Mesendoderm (in vitro differentiated cells): ENCODE measurements around the gene KCNG1.
A peak's percentile ranks its signal among the peaks of the same experiment; 100 is the strongest.

ENCODE experiments used
- DNase-seq: peaks from one replicate; pipeline ENCODE4 v3.0.0; 2013
- H2AK5ac ChIP-seq: 2 replicates; pipeline ENCODE4 v1.6.1; 2013; ENCODE audit warnings: low read length, inconsistent platforms
- H2BK120ac ChIP-seq: 2 replicates; pipeline ENCODE4 v1.6.1; 2013; ENCODE audit warnings: low read depth, mild to moderate bottlenecking, low read length, moderate library complexity, mixed read lengths
- H2BK15ac ChIP-seq: replicated peaks from 2 replicates; pipeline ENCODE4 v1.6.1; 2013; ENCODE audit warnings: low read depth, mild to moderate bottlenecking, moderate library complexity
- H2BK5ac ChIP-seq: 2 replicates; pipeline ENCODE4 v1.6.1; 2013; ENCODE audit warnings: low read length, inconsistent platforms
- H3K18ac ChIP-seq: 2 replicates; pipeline ENCODE4 v1.6.1; 2013; ENCODE audit warnings: mild to moderate bottlenecking, low read length, mixed read lengths
- H3K23ac ChIP-seq: one replicate; pipeline ENCODE4 v1.6.1; 2013; ENCODE audit warnings: low read length
- H3K27ac ChIP-seq: 2 replicates; pipeline ENCODE4 v1.5.1; 2013; ENCODE audit warnings: low read depth, mild to moderate bottlenecking, inconsistent platforms, low read length, moderate library complexity
- H3K27me3 ChIP-seq: 2 replicates; pipeline ENCODE4 v1.6.1; 2013; ENCODE audit warnings: low read length, control low read depth, mild to moderate bottlenecking, inconsistent platforms; ENCODE audit not compliant: insufficient read depth, poor library complexity
- H3K36me3 ChIP-seq: 2 replicates; pipeline ENCODE4 v1.6.1; 2013; ENCODE audit warnings: low read length, inconsistent platforms; ENCODE audit not compliant: control insufficient read depth, insufficient read depth
- H3K4ac ChIP-seq: one replicate; pipeline ENCODE4 v1.6.1; 2013; ENCODE audit warnings: low read depth, mild to moderate bottlenecking, low read length, moderate library complexity
- H3K4me1 ChIP-seq: 2 replicates; pipeline ENCODE4 v1.6.1; 2013; ENCODE audit warnings: low read depth, low read length, inconsistent platforms; ENCODE audit not compliant: control insufficient read depth
- H3K4me2 ChIP-seq: 2 replicates; pipeline ENCODE4 v1.6.1; 2013; ENCODE audit warnings: low read length
- H3K4me3 ChIP-seq: 2 replicates; pipeline ENCODE4 v1.5.1; 2013; ENCODE audit warnings: mild to moderate bottlenecking, low read length
- H3K56ac ChIP-seq: one replicate; pipeline ENCODE4 v1.6.1; 2013; ENCODE audit warnings: low read length
- H3K79me1 ChIP-seq: 2 replicates; pipeline ENCODE4 v1.6.1; 2013; ENCODE audit warnings: low read length, inconsistent platforms
- H3K79me2 ChIP-seq: 2 replicates; pipeline ENCODE4 v1.6.1; 2013; ENCODE audit warnings: mild to moderate bottlenecking, low read length; ENCODE audit not compliant: control insufficient read depth, insufficient read depth
- H3K9ac ChIP-seq: 2 replicates; pipeline ENCODE4 v1.6.1; 2013; ENCODE audit warnings: low read length, inconsistent platforms
- H4K5ac ChIP-seq: one replicate; pipeline ENCODE4 v1.6.1; 2013; ENCODE audit warnings: low read length
- H4K8ac ChIP-seq: one replicate; pipeline ENCODE4 v1.6.1; 2013; ENCODE audit warnings: low read depth, mild to moderate bottlenecking, control low read depth, low read length, moderate library complexity
- WGBS: extraction: QIAGEN DNeasy Blood & Tissue Kit; methylation state at CpG from one replicate; pipeline ENCODE4 v1.1.7; 2013; ENCODE audit warnings: low lambda C conversion rate, missing lambda C conversion rate; ENCODE audit not compliant: insufficient coverage; ENCODE audit errors: extremely low coverage; 5-methylcytosine and 5-hydroxymethylcytosine counted together

Gene KCNG1

DNA sequence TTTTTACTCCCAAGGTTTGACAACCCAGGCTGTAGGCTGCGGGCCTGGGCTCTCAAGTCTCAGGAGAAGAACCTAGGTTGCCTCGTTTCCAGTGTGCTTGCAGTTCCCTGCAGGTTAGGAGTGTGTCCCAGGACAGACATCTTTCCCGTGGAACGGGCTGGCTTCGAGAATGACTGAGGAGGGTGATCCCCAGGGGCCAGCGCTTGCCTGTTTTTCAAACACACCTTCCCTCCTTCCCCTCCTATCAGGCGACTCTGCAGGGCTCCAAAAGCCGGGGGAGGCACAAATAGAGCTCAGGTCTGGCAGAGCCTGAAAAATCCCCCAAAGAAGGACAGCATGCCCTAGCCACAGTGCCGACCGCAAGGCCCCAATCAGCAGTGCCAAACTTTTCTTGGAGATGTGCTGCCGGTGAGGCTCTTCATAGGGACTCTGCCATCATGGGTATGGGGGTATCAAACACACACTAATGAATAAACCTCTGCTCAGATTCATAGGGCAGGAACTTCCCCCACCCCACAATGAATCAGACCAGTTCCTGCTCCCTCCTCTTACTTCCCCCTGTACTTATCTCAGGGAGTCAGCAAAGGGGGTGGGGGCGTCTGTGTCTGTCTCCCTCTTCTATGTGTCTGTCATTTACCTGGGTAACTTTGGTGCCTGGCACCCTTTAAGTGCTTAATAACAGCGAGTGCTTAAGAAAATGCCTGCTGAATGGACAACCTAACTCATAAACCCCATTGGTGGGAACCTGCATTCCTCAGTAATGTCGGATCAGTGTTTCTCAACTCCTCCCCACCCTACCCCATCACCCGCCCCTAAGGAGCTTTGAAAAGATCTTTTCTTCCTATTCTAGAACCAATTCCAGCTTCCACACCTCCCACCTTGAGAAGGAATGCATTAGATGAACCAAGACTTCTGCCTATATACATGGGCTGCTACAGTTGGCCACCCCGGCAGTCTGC lies 1.6 kb downstream of the KCNG1 start:
- Histone ChIP-seq H3K27me3 (no peaks in the 10 kb centered on the region), H3K9ac (peak overlapping the region; percentile 96), H3K56ac (peak overlapping the region; percentile 96), H3K4ac (peak overlapping the region; percentile 44), H3K4me2 (peak overlapping the region; percentile 96), H2AK5ac (peak overlapping the region; percentile 71), H4K5ac (no peak overlapping the region), H2BK5ac (no peak overlapping the region), H3K4me3 (peak overlapping the region; percentile 93), H3K4me1 (peaks cover 10% of the 10 kb centered on the region), H2BK120ac (peak overlapping the region; percentile 16), H3K18ac (peak overlapping the region; percentile 99), H3K36me3 (no peaks in the 10 kb centered on the region), H3K79me2 (peaks cover 47% of the 10 kb centered on the region), H3K23ac (peak overlapping the region; percentile 32), H3K79me1 (peaks cover 17% of the 10 kb centered on the region), H2BK15ac (no peak overlapping the region), H3K27ac (peak overlapping the region; percentile 66), H4K8ac (no peak overlapping the region)
- DNase-seq = peak; percentile 81
- WGBS = no CpG with 5 or more reads among the region's 16 CpGs

DNA sequence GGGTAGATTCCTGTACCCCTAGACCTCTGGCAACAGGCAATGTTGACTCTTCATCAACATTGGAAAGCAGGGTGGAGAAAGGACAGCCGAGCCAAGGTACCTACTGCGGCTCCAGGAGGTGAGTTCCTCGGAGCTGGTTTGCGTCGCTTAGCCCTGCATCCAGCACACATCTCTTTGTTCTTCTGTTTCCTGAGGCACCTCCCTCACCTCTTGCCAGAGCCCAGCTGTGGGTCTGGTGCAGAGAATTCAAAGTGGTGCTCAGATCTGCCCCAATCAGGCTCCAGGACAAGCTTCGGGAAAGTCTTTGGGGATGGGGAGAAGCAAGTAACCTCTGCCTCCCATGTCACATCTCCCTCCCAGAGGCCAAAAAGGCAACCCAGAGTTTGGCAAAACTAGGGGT lies 2.2 kb downstream of the KCNG1 start:
- Histone ChIP-seq H3K79me1 (peaks cover 17% of the 10 kb centered on the region), H3K23ac (no peak overlapping the region), H4K8ac (no peak overlapping the region), H2BK15ac (no peak overlapping the region), H3K27ac (peak overlapping the region; percentile 4), H3K9ac (peak overlapping the region; percentile 96), H3K4me3 (peak overlapping the region; percentile 93), H3K4ac (no peak overlapping the region), H2BK5ac (no peak overlapping the region), H3K27me3 (no peaks in the 10 kb centered on the region), H3K79me2 (peaks cover 47% of the 10 kb centered on the region), H4K5ac (no peak overlapping the region), H3K4me2 (peak overlapping the region; percentile 96), H2BK120ac (no peak overlapping the region), H3K36me3 (no peaks in the 10 kb centered on the region), H3K56ac (peak overlapping the region; percentile 96), H3K18ac (peak overlapping the region; percentile 99), H3K4me1 (peaks cover 10% of the 10 kb centered on the region), H2AK5ac (peak overlapping the region; percentile 71)
- DNase-seq = no peak
- WGBS = no CpG with 5 or more reads among the region's 6 CpGs

DNA sequence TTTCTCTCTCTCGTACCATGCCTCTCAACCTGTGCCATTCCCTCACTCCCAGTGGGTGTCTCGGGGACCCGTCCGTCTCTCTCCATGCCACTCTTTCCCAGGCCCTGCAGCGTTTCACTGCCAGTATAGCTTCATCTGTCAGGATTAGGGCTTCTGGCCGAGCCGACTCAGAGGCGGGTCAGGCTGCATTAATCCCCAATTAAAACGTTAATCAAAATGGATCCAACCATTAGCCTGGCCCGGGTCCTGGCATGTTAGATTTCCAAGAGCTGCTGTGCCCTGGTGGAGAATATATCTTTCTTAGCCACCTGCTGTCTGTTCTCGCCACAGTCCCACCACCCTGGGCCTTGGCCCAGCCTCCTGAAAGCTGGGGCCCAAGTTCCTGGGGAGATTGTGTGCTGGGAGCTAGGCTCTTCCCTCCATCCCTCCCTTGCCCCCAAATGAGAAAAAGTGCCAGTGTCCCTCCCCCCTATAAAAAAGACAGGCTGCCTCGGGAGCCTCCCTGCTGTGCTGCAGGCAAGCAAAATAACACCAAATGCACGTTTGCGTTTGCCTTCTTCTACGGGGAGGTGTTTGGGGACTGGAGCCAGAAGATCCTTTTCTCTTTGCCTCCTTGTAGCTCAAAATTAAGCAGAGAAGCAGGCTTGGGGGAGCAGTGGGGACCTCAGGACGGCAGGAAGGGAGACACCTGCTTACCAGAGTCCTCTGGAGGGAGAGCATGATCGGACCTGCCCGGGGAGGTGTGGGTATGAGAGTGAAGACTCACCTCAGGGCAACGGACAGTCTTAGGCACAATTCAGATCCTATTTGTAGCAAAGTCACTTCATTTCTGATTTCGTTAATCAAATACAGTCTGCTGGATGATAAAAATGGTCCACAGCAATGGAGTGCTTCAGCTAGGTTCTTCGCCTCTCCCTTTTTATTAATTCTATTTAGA lies 3.0 kb downstream of the KCNG1 start:
- H3K4me2 ChIP-seq = peak overlapping the region; percentile 12
- H2AK5ac ChIP-seq = no peak overlapping the region
- H2BK15ac ChIP-seq = no peak overlapping the region
- DNase-seq = no peak
- no peaks in the 10 kb centered on the region for H3K27me3 ChIP-seq
- no peak overlapping the region for H3K4me3 ChIP-seq
- peaks cover 18% of the 10 kb centered on the region for H3K79me1 ChIP-seq
- no peak overlapping the region for H3K23ac ChIP-seq
- H4K5ac ChIP-seq = no peak overlapping the region
- H3K18ac ChIP-seq = no peak overlapping the region
- no peak overlapping the region for H2BK5ac ChIP-seq
- H2BK120ac ChIP-seq = no peak overlapping the region
- no peak overlapping the region for H4K8ac ChIP-seq
- no peaks in the 10 kb centered on the region for H3K36me3 ChIP-seq
- peaks cover 11% of the 10 kb centered on the region for H3K4me1 ChIP-seq
- H3K9ac ChIP-seq = peak overlapping the region; percentile 50
- H3K27ac ChIP-seq = no peak overlapping the region
- no peak overlapping the region for H3K4ac ChIP-seq
- H3K56ac ChIP-seq = peak overlapping the region; percentile 96
- no CpG with 5 or more reads among the region's 21 CpGs for WGBS
- H3K79me2 ChIP-seq = peaks cover 47% of the 10 kb centered on the region

DNA sequence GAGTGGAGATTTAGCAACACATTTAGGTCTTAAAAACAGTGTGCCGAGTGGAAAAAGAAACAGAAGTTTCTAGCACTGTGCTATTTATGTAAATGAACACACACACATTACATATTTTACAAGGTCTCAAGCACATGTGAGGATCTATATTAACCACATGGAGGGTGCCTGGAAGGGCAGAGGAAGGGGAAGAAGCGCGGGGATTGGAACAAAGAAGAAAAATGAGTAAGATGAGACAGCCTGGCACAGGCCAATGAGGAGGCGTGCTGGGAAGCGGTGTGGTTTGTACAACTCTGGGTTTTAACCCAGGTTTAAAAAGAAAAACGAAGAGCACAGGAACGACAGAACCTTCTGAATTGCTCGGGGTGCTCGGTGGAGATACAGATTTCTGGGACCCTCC lies 5.7 kb downstream of the KCNG1 start:
- Histone ChIP-seq H4K5ac (no peak overlapping the region), H3K4ac (no peak overlapping the region), H3K27me3 (no peaks in the 10 kb centered on the region), H3K9ac (no peak overlapping the region), H2BK120ac (no peak overlapping the region), H3K27ac (peak overlapping the region; percentile 17), H3K4me1 (peaks cover 17% of the 10 kb centered on the region), H3K4me2 (no peak overlapping the region), H2BK5ac (no peak overlapping the region), H3K18ac (no peak overlapping the region), H3K23ac (no peak overlapping the region), H4K8ac (no peak overlapping the region), H2AK5ac (no peak overlapping the region), H3K79me1 (peaks cover 28% of the 10 kb centered on the region), H3K56ac (no peak overlapping the region), H3K4me3 (no peak overlapping the region), H2BK15ac (no peak overlapping the region), H3K79me2 (peaks cover 42% of the 10 kb centered on the region), H3K36me3 (no peaks in the 10 kb centered on the region)
- no CpG with 5 or more reads among the region's 9 CpGs for WGBS
- DNase-seq = no peak

DNA sequence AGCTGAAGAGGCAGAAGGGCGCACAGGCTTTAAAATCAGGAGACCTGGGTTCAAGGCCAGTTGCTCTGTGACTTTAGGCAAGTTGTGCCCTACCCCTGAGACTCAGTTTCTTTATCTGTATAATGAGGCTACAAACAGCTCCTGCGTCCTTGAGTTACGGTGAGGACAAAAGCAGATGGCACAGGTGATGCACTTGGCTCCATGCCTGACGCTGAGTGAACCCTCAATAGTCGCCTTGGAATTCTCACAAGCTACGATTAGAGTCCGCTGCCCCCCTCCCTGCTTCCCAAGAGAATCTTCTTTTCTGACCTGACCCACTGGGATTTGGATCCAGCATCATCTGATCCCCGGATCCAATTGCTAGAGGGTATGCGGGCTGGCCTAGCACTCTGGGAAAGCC lies 6.4 kb downstream of the KCNG1 start:
- no peak overlapping the region for H3K18ac ChIP-seq
- H3K4ac ChIP-seq = no peak overlapping the region
- H3K23ac ChIP-seq = no peak overlapping the region
- peaks cover 35% of the 10 kb centered on the region for H3K79me2 ChIP-seq
- no peak for DNase-seq
- no peak overlapping the region for H2BK15ac ChIP-seq
- H3K56ac ChIP-seq = no peak overlapping the region
- peaks cover 26% of the 10 kb centered on the region for H3K79me1 ChIP-seq
- H2AK5ac ChIP-seq = no peak overlapping the region
- no peak overlapping the region for H4K5ac ChIP-seq
- H3K4me1 ChIP-seq = peaks cover 17% of the 10 kb centered on the region
- no peak overlapping the region for H2BK5ac ChIP-seq
- H3K27me3 ChIP-seq = no peaks in the 10 kb centered on the region
- no peak overlapping the region for H2BK120ac ChIP-seq
- H3K36me3 ChIP-seq = no peaks in the 10 kb centered on the region
- H3K9ac ChIP-seq = no peak overlapping the region
- H3K4me2 ChIP-seq = no peak overlapping the region
- H3K27ac ChIP-seq = no peak overlapping the region
- no peak overlapping the region for H4K8ac ChIP-seq
- H3K4me3 ChIP-seq = no peak overlapping the region
- WGBS = no CpG with 5 or more reads among the region's 9 CpGs
